ENCODE measurements around the gene RAPGEF5.

GRCh38 chr7:22291977-22292376 lies 65.0 kb downstream of the RAPGEF5 start:
- no peak for TF ChIP-seq POLR2AphosphoS5 (IDR thresholded peaks at IDR 0.05)
- TF ChIP-seq CTCF (IDR thresholded peaks at IDR 0.05): no peak
- TF ChIP-seq POLR2A (IDR thresholded peaks at IDR 0.05): no peak
- TF ChIP-seq EP300 (IDR thresholded peaks at IDR 0.05): no peak

All from stomach (tissue), 4 donors.